ENCODE measurements around the gene MCF2L2.

GRCh38 chr3:183212565-183212964, 215.9 kb downstream of the MCF2L2 start:
- TF ChIP-seq CTCF (IDR thresholded peaks at IDR 0.05; ENCODE audit: extremely low read depth in 1 of 2, insufficient read depth in 1 of 2, low read depth in 1 of 2, low read length in 2 of 2), result no peak
- TF ChIP-seq POLR2AphosphoS5 (IDR thresholded peaks at IDR 0.05; ENCODE audit: insufficient read depth, low read depth, low read length), result no peak
- TF ChIP-seq POLR2A (IDR thresholded peaks at IDR 0.05; ENCODE audit: low read depth, low read length), result no peak
- TF ChIP-seq EZH2 (IDR thresholded peaks at IDR 0.05; ENCODE audit: borderline replicate concordance, low read depth, low read length, severe bottlenecking), result no peak
- no peak for TF ChIP-seq MAX (IDR thresholded peaks at IDR 0.05; ENCODE audit: insufficient read depth, insufficient read length)
- no peak for TF ChIP-seq JUN (IDR thresholded peaks at IDR 0.05; ENCODE audit: borderline replicate concordance, insufficient read depth, insufficient read length, low read depth)
